GM12872 (cell line): ENCODE results near the gene EPM2A.

Source experiments
- TF ChIP-seq, protein P1 (sequence below): IDR thresholded peaks from 3 replicates; pipeline ENCODE4 v1.5.1; 2011; ENCODE audit warnings: low read depth, mild to moderate bottlenecking, low read length, moderate library complexity; ENCODE audit not compliant: insufficient read depth

Gene EPM2A

DNA sequence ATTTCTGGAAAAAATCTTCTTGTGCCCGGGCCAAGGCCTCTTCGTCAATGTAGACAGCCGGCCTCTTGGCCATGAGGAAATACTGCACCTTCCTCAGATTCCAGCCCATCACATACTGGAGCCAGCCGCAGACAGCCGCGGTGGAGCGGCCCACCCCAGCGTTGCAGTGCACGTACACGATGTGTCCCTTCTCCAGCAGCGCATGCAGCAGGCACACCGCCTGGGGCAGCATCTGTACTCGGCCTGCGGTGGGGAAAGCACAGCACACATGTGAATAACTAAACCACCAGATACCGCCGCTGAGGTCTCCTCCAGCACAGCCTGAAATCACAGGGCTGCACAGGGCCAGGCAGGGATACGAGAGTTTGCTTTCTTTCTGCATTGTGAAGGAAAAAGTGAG lies 107.9 kb downstream of the EPM2A start:
- TF ChIP-seq, protein P1, sequence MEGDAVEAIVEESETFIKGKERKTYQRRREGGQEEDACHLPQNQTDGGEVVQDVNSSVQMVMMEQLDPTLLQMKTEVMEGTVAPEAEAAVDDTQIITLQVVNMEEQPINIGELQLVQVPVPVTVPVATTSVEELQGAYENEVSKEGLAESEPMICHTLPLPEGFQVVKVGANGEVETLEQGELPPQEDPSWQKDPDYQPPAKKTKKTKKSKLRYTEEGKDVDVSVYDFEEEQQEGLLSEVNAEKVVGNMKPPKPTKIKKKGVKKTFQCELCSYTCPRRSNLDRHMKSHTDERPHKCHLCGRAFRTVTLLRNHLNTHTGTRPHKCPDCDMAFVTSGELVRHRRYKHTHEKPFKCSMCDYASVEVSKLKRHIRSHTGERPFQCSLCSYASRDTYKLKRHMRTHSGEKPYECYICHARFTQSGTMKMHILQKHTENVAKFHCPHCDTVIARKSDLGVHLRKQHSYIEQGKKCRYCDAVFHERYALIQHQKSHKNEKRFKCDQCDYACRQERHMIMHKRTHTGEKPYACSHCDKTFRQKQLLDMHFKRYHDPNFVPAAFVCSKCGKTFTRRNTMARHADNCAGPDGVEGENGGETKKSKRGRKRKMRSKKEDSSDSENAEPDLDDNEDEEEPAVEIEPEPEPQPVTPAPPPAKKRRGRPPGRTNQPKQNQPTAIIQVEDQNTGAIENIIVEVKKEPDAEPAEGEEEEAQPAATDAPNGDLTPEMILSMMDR: no peak

DNA sequence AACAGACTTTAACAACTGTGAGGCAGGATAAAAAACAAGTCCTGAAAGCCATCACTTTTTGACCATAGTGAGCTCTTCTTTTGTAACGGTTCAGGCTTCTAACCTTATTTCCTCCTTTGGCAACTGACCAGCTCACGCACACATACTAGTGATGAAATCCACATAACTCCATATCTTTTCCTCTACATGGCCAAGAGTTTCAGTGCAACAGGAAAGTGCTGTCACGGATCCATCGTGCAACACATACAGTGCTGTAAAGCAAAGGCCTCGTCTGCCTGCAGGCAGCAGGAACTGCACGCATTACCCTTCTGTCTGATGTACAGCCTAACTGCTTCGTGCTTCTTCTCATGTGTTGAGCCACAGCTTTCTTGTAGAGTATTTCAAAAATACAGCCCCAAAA lies 108.5 kb downstream of the EPM2A start:
- TF ChIP-seq, protein P1: no peak

DNA sequence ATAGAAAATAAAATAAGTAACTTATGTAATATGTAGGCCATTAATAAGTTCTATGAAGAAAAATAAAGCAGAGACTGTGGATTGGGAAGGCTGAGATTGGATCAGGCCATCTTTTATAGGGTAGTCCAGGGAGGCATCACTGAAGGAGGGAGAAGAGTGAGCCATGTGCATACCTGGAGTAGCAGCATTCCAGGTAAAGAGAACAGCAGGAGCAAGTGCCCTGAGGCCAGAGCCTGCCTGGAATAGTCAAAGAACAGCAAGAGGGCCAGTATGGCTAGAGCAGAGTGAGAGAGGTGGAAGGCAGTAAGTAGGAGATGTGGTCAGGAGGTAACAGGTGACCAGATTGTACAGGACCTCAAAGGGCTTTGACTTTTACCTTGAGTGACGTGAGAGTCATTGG lies 112.1 kb downstream of the EPM2A start:
- TF ChIP-seq, protein P1: no peak

DNA sequence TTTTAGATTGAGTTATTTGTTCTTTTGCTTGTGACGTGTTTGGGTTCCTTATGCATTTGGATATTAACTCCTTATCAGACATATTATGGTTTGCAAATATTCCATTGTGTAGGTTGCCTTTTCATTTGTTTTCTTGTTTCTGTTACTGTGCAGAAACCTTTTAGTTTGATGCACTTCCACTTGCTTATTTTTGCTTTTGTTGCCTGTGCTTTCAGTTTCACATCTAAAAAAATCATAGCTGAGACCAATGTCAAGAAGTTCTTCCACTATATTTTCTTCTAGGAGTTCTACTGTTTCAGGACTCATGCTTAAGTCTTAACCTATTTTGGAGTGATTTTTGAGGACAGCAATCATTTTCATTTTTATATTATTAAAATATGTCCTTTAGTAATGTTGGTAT lies 113.5 kb downstream of the EPM2A start:
- TF ChIP-seq, protein P1: no peak

DNA sequence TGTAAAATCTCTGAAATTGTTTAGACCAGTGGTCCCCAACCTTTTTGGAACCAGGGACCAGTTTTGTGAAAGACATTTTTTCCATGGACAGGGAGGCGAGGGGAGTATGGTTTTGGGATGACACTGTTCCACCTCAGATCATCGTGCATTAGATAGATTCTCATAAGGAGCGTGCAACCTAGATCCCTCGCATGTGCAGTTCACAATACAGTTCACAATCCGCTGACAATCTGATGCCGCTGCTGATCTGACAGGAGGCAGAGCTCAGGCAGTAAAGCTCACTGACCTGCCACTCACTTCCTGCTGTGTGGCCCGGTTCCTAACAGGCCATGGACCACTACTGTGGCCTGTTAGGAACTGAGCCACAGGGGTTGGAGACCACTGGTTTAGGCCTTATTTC lies 115.2 kb downstream of the EPM2A start:
- TF ChIP-seq, protein P1: no peak

DNA sequence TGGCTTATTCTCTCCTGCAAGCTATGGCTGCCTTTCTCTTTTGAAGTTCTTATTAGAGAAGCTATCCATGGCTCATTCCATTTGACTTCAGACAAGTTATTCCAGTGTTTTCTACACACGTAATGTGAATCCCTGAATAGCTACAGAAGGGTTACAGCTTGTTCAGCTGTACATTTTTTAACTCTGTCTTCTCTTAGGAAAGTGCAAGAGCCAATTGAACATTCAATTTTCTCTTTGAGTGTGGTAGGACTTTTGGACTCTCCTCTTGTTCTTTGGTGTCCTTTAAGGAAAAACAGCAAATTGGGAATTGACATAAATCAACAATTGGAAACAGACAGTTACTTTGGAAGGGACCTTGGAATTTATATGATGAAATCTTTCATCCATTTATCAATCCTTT lies 125.8 kb downstream of the EPM2A start:
- TF ChIP-seq, protein P1: no peak

DNA sequence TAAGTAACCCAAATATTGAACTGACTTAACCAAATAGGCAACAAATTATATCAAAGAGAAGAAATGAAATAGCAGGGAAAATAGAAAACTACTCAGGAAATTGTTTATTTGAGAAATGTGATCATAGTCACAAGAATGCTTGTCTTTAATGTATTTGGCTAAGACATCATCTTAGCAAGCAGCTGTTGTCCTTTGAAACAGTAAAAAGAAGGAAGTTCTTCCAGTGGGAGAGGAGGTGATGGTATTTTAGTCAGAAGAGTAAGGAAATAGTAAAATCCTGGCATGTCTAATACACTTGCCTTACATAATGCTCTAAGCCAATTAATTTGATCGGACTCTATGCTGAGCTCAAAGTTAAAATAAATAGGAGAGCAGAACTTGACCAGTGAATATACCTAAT lies 126.5 kb downstream of the EPM2A start:
- TF ChIP-seq, protein P1: no peak

DNA sequence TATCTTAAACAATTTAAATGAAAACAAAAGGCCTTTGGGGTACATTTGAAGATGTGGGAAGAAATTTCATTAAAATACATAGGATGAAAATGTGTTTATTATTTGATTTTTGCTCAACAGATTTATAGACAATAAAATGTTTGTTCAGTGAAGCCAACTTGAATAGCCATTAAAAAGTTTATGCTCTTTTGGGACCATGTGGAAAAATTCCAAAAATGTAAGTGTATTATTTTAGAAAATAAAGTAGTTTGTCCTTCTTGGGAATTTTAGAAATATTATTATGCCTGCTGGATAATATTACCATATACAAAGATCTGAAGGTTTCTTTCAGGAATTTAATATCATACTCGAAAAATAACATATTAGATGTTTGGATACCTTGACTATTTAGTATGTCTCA lies 131.3 kb downstream of the EPM2A start:
- TF ChIP-seq, protein P1: no peak
